HL-60 (cell line): ENCODE results near the gene LRRC4C.

Source experiments
- GABPA ChIP-seq: IDR thresholded peaks from 2 replicates; pipeline ENCODE4 v1.6.1; 2012; ENCODE audit warnings: low read depth
- POLR2AphosphoS5 ChIP-seq: IDR thresholded peaks from 2 replicates; pipeline ENCODE4 v1.6.1; 2012; ENCODE audit warnings: low read depth
- TF ChIP-seq, protein P1 (sequence below): IDR thresholded peaks from one replicate; pipeline ENCODE4 v1.5.1; 2011; ENCODE audit warnings: low read length, control low read depth, inconsistent platforms; ENCODE audit not compliant: insufficient read depth

DNA sequence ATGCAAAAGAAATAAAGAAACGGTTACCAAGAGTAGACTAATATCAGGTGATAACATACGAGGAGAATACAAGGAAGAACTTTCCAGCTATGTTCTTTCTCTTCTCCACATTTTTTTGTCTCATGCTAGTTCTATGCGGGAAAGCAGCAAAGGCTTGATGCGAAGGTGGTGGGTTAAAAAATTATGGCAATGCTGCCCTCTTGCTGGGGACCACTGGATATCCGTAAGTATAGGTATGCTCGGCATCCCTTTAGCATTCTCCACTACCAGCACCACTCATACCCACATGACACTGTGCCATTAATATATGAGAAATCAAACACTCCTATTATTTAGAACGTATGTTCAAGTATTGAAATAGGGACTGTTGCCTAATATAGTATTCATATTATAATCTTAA, 776.4 kb downstream of the LRRC4C start:
- TF ChIP-seq, protein P1, sequence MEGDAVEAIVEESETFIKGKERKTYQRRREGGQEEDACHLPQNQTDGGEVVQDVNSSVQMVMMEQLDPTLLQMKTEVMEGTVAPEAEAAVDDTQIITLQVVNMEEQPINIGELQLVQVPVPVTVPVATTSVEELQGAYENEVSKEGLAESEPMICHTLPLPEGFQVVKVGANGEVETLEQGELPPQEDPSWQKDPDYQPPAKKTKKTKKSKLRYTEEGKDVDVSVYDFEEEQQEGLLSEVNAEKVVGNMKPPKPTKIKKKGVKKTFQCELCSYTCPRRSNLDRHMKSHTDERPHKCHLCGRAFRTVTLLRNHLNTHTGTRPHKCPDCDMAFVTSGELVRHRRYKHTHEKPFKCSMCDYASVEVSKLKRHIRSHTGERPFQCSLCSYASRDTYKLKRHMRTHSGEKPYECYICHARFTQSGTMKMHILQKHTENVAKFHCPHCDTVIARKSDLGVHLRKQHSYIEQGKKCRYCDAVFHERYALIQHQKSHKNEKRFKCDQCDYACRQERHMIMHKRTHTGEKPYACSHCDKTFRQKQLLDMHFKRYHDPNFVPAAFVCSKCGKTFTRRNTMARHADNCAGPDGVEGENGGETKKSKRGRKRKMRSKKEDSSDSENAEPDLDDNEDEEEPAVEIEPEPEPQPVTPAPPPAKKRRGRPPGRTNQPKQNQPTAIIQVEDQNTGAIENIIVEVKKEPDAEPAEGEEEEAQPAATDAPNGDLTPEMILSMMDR = no peak
- TF ChIP-seq POLR2AphosphoS5 = no peak
- TF ChIP-seq GABPA = no peak
